ENCODE results near the gene LCN15. TPM values are rescaled to one million over a fixed set of nuclear protein-coding genes. Genes with fewer than 3 reads are reported as not detected.
A peak's percentile ranks its signal among the peaks of the same experiment; 100 is the strongest.

Gene LCN15, protein sequence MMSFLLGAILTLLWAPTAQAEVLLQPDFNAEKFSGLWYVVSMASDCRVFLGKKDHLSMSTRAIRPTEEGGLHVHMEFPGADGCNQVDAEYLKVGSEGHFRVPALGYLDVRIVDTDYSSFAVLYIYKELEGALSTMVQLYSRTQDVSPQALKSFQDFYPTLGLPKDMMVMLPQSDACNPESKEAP
- 0.49 TPM for total RNA-seq (ENCODE audit: unreplicated experiment)
- long read RNA-seq = 0 reads

DNA sequence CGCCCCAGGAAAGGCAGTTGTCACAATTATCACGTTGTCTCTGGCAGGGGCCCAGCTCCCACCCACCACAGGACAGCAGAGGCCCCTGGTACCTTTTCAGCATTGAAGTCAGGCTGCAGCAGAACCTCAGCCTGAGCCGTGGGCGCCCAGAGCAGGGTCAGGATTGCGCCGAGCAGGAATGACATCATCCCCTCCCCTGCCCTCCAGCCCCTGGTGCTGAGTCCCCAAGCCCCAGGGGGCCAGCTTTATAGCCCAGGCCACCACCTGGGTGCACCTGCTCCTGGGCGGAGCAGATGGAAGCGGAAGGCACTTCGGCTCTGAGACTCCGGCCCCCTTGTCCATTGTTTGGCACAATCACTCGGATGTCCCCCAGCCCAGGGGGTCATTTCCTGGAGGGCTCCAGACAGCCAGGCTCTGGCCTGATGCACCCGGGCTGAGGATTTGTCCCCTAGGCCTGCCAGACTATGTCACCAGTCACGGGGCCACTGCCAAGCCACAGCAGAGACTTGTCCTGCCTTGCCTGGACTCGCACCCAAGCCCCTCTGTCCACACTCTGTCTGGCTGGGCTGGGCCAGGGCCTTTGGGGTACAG lies at the start of gene LCN15:
Gene LCN15, minus strand, starts transcription at position 218 of the 591 bp plus-strand sequence. Its CDS starts 30 bp downstream, at position 188.
- Mint-ChIP-seq H3K36me3 (ENCODE audit: low read depth, unreplicated experiment) (no peaks in the 10 kb centered on the region), H3K27ac (ENCODE audit: unreplicated experiment) (no peak within 1 kb of the TSS), H3K27me3 (ENCODE audit: unreplicated experiment) (peaks cover 8% of the 10 kb centered on the region), H3K9me3 (ENCODE audit: unreplicated experiment) (no peaks in the 10 kb centered on the region), H3K4me3 (ENCODE audit: unreplicated experiment) (no peak within 1 kb of the TSS), H3K4me1 (ENCODE audit: unreplicated experiment) (no peaks in the 10 kb centered on the region)
- TF ChIP-seq, protein P1, sequence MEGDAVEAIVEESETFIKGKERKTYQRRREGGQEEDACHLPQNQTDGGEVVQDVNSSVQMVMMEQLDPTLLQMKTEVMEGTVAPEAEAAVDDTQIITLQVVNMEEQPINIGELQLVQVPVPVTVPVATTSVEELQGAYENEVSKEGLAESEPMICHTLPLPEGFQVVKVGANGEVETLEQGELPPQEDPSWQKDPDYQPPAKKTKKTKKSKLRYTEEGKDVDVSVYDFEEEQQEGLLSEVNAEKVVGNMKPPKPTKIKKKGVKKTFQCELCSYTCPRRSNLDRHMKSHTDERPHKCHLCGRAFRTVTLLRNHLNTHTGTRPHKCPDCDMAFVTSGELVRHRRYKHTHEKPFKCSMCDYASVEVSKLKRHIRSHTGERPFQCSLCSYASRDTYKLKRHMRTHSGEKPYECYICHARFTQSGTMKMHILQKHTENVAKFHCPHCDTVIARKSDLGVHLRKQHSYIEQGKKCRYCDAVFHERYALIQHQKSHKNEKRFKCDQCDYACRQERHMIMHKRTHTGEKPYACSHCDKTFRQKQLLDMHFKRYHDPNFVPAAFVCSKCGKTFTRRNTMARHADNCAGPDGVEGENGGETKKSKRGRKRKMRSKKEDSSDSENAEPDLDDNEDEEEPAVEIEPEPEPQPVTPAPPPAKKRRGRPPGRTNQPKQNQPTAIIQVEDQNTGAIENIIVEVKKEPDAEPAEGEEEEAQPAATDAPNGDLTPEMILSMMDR (IDR thresholded peaks at IDR 0.05; ENCODE audit: unreplicated experiment) = no peak
- DNase-seq (ENCODE audit: low spot score) = no peak

DNA sequence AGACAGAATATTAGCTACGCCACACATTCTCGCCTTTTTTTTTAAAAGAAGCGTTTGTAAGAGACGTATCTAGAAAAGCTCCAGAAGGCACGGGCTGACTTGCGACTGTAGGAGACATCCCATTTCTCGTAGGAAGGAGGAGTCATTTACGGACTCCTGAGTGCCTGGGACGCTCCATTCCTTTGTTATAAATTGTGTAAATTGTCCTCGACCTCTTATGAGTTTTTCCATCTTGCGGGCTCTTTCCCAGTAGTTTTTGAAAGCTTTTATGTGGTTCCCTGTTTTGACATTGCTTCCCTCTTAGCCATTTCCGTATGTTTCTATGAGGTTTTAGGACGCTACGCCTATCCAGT lies 44.5 kb upstream of the LCN15 start:
- Mint-ChIP-seq H3K36me3 (ENCODE audit: low read depth, unreplicated experiment) (peaks cover 19% of the 10 kb centered on the region), H3K27me3 (ENCODE audit: unreplicated experiment) (peaks cover 11% of the 10 kb centered on the region), H3K4me3 (ENCODE audit: unreplicated experiment) (peak overlapping the region; percentile 91), H3K9me3 (ENCODE audit: unreplicated experiment) (no peaks in the 10 kb centered on the region), H3K27ac (ENCODE audit: unreplicated experiment) (no peak overlapping the region), H3K4me1 (ENCODE audit: unreplicated experiment) (peaks cover 19% of the 10 kb centered on the region)
- TF ChIP-seq, protein P1 (IDR thresholded peaks at IDR 0.05; ENCODE audit: unreplicated experiment) = no peak
- DNase-seq (ENCODE audit: low spot score) = no peak

GRCh38 chr9:136808075-136808805 lies 43.9 kb upstream of the LCN15 start:
- TF ChIP-seq, protein P1 (IDR thresholded peaks at IDR 0.05; ENCODE audit: unreplicated experiment) = peak; percentile 15
- Mint-ChIP-seq H3K36me3 (ENCODE audit: low read depth, unreplicated experiment) (peaks cover 18% of the 10 kb centered on the region), H3K4me1 (ENCODE audit: unreplicated experiment) (peaks cover 19% of the 10 kb centered on the region), H3K9me3 (ENCODE audit: unreplicated experiment) (no peaks in the 10 kb centered on the region), H3K4me3 (ENCODE audit: unreplicated experiment) (peak overlapping the region; percentile 91), H3K27ac (ENCODE audit: unreplicated experiment) (no peak overlapping the region), H3K27me3 (ENCODE audit: unreplicated experiment) (peaks cover 14% of the 10 kb centered on the region)
- peak; percentile 31 for DNase-seq (ENCODE audit: low spot score)

GRCh38 chr9:136807281-136808074 lies 43.2 kb upstream of the LCN15 start, which contains the start of gene RABL6:
TSS of gene RABL6 (plus strand) at chr9:136807948. CDS start at chr9:136808197, 249 bp downstream.
- H3K27me3 Mint-ChIP-seq (ENCODE audit: unreplicated experiment) = peaks cover 14% of the 10 kb centered on the region
- no peak within 1 kb of the TSS for H3K27ac Mint-ChIP-seq (ENCODE audit: unreplicated experiment)
- H3K4me3 Mint-ChIP-seq (ENCODE audit: unreplicated experiment) = peak within 1 kb of the TSS; percentile 91
- peaks cover 19% of the 10 kb centered on the region for H3K4me1 Mint-ChIP-seq (ENCODE audit: unreplicated experiment)
- DNase-seq (ENCODE audit: low spot score) = peak; percentile 77
- H3K36me3 Mint-ChIP-seq (ENCODE audit: low read depth, unreplicated experiment) = peaks cover 13% of the 10 kb centered on the region
- TF ChIP-seq, protein P1 (IDR thresholded peaks at IDR 0.05; ENCODE audit: unreplicated experiment) = no peak
- H3K9me3 Mint-ChIP-seq (ENCODE audit: unreplicated experiment) = no peaks in the 10 kb centered on the region
